ENCODE results near the gene MBL2. TPM values are rescaled to one million over a fixed set of nuclear protein-coding genes. Genes with fewer than 3 reads are reported as not detected.

The MBL2 gene
- total RNA-seq, result not detected in 2 replicates

DNA sequence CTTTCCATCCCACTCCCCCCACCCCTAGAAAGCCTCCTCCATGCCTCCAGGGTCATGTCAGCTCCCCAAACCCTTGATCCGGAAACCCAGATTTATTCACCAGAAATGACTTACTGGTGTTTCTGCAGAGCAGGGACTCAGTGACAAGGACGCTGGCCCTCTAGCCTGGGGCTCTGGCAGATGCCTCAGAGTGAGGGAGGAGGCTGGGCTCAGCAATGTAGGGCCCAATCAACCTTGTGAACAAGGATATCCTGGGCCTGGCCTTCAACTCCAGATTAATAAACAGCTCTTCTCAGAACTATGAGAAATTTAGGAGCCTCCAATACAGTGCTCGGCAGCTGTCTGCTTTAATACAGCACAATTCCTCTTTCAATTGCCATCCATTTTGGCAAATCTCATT is at the start of gene MBL2:
MBL2 (minus strand) TSS at position 162 of the 400 bp plus-strand sequence. CDS start 1,149 bp downstream, outside the sequence.

